Keratinocyte (primary cell): ENCODE measurements around the gene SPTBN4. TPM values are rescaled to one million over a fixed set of nuclear protein-coding genes. Genes with fewer than 3 reads are reported as not detected.

Source experiments
- DNase-seq: peaks from one replicate; pipeline ENCODE4 v3.0.0-alpha.2; 2011; ENCODE audit warnings: low read depth, missing footprints, low spot score
- FAIRE-seq: peaks from 2 replicates; lab custom pipeline; 2011; peaks lifted over from hg19 to GRCh38; lab: Jason Lieb, UNC
- H2AFZ ChIP-seq: 2 replicates; pipeline ENCODE4 v1.6.0; 2012; ENCODE audit warnings: low read length, control low read depth, inconsistent platforms; ENCODE audit not compliant: control insufficient read depth
- H3K27ac ChIP-seq: 2 replicates; pipeline ENCODE4 v1.5.1; 2011; ENCODE audit warnings: low read length; ENCODE audit not compliant: control insufficient read depth, insufficient read depth
- H3K27me3 ChIP-seq: 3 replicates; pipeline ENCODE4 v1.6.0; 2011; ENCODE audit warnings: low read length; ENCODE audit not compliant: control insufficient read depth, insufficient read depth; ENCODE audit errors: extremely low read depth
- H3K36me3 ChIP-seq, 2 experiments: 2 replicates in 1 of 2; 3 replicates in 1 of 2; pipeline ENCODE4 v1.5.1; 2011; ENCODE audit warnings: low read length in 2 of 2, mild to moderate bottlenecking in 1 of 2; ENCODE audit not compliant: control insufficient read depth in 2 of 2, insufficient read depth in 2 of 2; ENCODE audit errors: extremely low read depth in 1 of 2
- H3K4me1 ChIP-seq: 3 replicates; pipeline ENCODE4 v1.5.1; 2011; ENCODE audit warnings: low read length; ENCODE audit not compliant: control insufficient read depth, insufficient read depth; ENCODE audit errors: extremely low read depth
- H3K4me2 ChIP-seq: 3 replicates; pipeline ENCODE4 v1.6.0; 2011; ENCODE audit warnings: low read depth, low read length; ENCODE audit not compliant: control insufficient read depth, insufficient read depth; ENCODE audit errors: extremely low read depth
- H3K4me3 ChIP-seq, 3 experiments: fragments of 200-600 bp in 1 of 3; sonication (generic) in 1 of 3; 2 replicates in 2 of 3; 3 replicates in 1 of 3; pipeline ENCODE4 v1.5.1; 2011 to 2016; ENCODE audit warnings: low read length in 3 of 3, mild to moderate bottlenecking in 3 of 3, control low read depth in 2 of 3, inconsistent platforms in 1 of 3, low read depth in 1 of 3, mixed read lengths in 1 of 3, mixed run types in 1 of 3, moderate library complexity in 1 of 3; ENCODE audit not compliant: control insufficient read depth in 2 of 3, insufficient read depth in 2 of 3; ENCODE audit errors: extremely low read depth in 1 of 3
- H3K79me2 ChIP-seq: 2 replicates; pipeline ENCODE4 v1.6.0; 2012; ENCODE audit warnings: low read length; ENCODE audit not compliant: control insufficient read depth, insufficient read depth
- H3K9ac ChIP-seq: 3 replicates; pipeline ENCODE4 v1.6.0; 2011; ENCODE audit warnings: low read length; ENCODE audit not compliant: control insufficient read depth, insufficient read depth; ENCODE audit errors: extremely low read depth
- H3K9me1 ChIP-seq: 3 replicates; pipeline ENCODE4 v1.6.0; 2011; ENCODE audit warnings: low read length; ENCODE audit not compliant: control insufficient read depth, insufficient read depth; ENCODE audit errors: extremely low read depth
- H3K9me3 ChIP-seq: 2 replicates; pipeline ENCODE4 v1.5.1; 2012; ENCODE audit warnings: low read depth, low read length; ENCODE audit not compliant: control insufficient read depth
- H4K20me1 ChIP-seq: 3 replicates; pipeline ENCODE4 v1.6.0; 2011; ENCODE audit warnings: low read length; ENCODE audit not compliant: control insufficient read depth, insufficient read depth; ENCODE audit errors: extremely low read depth
- CTCF ChIP-seq, 3 experiments: IDR thresholded peaks in 1 of 3; conservative IDR thresholded peaks in 1 of 3; optimal IDR thresholded peaks in 1 of 3; 2 replicates in 2 of 3; 3 replicates in 1 of 3; pipeline versions ENCODE3 to v1.5.1; 2011; ENCODE audit warnings: low read length in 3 of 3, mild to moderate bottlenecking in 3 of 3, moderate library complexity in 2 of 3, control low read depth in 1 of 3, inconsistent platforms in 1 of 3; ENCODE audit not compliant: insufficient read depth in 2 of 3; ENCODE audit errors: extremely low read depth in 1 of 3
- EZH2 ChIP-seq: IDR thresholded peaks from one replicate; pipeline ENCODE4 v1.6.1; 2012; ENCODE audit warnings: inconsistent platforms, mild to moderate bottlenecking, low read length, moderate library complexity
- dilution Hi-C: fragments of 300-500 bp; cut with MboI; formaldehyde crosslinking; loops from one replicate; pipeline ENCODE4 v1.7.0; 2020; ENCODE audit warnings: low sequenced_read_pairs; ENCODE audit not compliant: extremely low pct_ligation_motif_present
- polyA plus RNA-seq, 5 experiments: library from polyadenylated mRNA; depleted of rRNA in 3 of 5; stranded (reverse) in 3 of 5; stranded (forward) in 1 of 5; unstranded in 1 of 5; fragments of >200 nt; gene quantifications; 1 replicate in 1 of 5; 2 replicates in 3 of 5; 3 replicates in 1 of 5; pipeline versions ENCODE4 v1.2.1 to v1.2.3, GENCODE V29; 2011 to 2012; ENCODE audit warnings: missing spikeins in 2 of 5, low read depth in 1 of 5, low replicate concordance in 1 of 5

SPTBN4 gene
- polyA plus RNA-seq, 1 donor (not counting 4 experiments of a cell fraction or from before 2014, with no cell fraction given), result 0.17 TPM

- Histone ChIP-seq H3K9me3 (no peaks in the 10 kb centered on the region), H4K20me1 (no peaks in the 10 kb centered on the region), H3K79me2 (no peaks in the 10 kb centered on the region), H3K4me2 (no peak overlapping the region), H3K4me3 (no peak overlapping the region), H3K27ac (no peak overlapping the region), H3K27me3 (no peaks in the 10 kb centered on the region), H3K9me1 (no peaks in the 10 kb centered on the region), H3K9ac (no peak overlapping the region), H3K4me1 (peaks cover 14% of the 10 kb centered on the region), H3K36me3 (peaks cover 0 to 2% of the 10 kb centered on the region in 2 experiments), H2AFZ (no peak overlapping the region)
- dilution Hi-C loops, result no loop called here
- FAIRE-seq (no peak), DNase-seq (no peak)
- TF ChIP-seq CTCF (optimal IDR thresholded peaks at IDR 0.05 in 1 of 3, IDR thresholded peaks at IDR 0.05 in 1 of 3, conservative IDR thresholded peaks at IDR 0.05 in 1 of 3; ENCODE audit: extremely low read depth in 1 of 3, insufficient read depth in 2 of 3, low read length in 3 of 3), result no peak
- TF ChIP-seq EZH2, result no peak
Measured at GRCh38 chr19:40450664-40451063, 16.1 kb upstream of the SPTBN4 start.

- dilution Hi-C loops, result no loop called here
- peaks cover 0 to 6% of the 10 kb centered on the region in 2 experiments for H3K36me3 ChIP-seq
- FAIRE-seq, result no peak
Measured at GRCh38 chr19:40452016-40452415, 14.8 kb upstream of the SPTBN4 start.

More at GRCh38 chr19:40452016-40452415, 14.8 kb upstream of the SPTBN4 start:
- H4K20me1 ChIP-seq, result no peaks in the 10 kb centered on the region
- H3K4me1 ChIP-seq, result peaks cover 12% of the 10 kb centered on the region
- no peak overlapping the region for H3K27ac ChIP-seq
- no peak for TF ChIP-seq EZH2
- no peak for TF ChIP-seq CTCF (optimal IDR thresholded peaks at IDR 0.05 in 1 of 3, IDR thresholded peaks at IDR 0.05 in 1 of 3, conservative IDR thresholded peaks at IDR 0.05 in 1 of 3; ENCODE audit: extremely low read depth in 1 of 3, insufficient read depth in 2 of 3, low read length in 3 of 3)
- no peak for DNase-seq
- no peaks in the 10 kb centered on the region for H3K9me3 ChIP-seq
- H3K79me2 ChIP-seq, result no peaks in the 10 kb centered on the region
- no peak overlapping the region for H3K4me3 ChIP-seq
- no peak overlapping the region for H3K9ac ChIP-seq
- no peak overlapping the region for H3K4me2 ChIP-seq
- H2AFZ ChIP-seq, result no peak overlapping the region
- H3K27me3 ChIP-seq, result no peaks in the 10 kb centered on the region
- no peaks in the 10 kb centered on the region for H3K9me1 ChIP-seq
